HepG2 (cell line): Measurements from ENCODE around the gene ASIC3. TPM values are rescaled to one million over a fixed set of nuclear protein-coding genes. Genes with fewer than 3 reads are reported as not detected.

Experiments used
- ATAC-seq: fragments of 200-7000 bp; cut with Tn5 transposase; 3 replicates; pipeline ENCODE4 v1.9.1; 2020; ENCODE audit warnings: mild to moderate bottlenecking, moderate library complexity
- BruUV-seq: library from RNA; stranded (reverse); fragments of 400-500 nt; replicated peaks from 2 replicates; lab custom pipeline; 2021; lab: Mats Ljungman, UMichigan
- CTCF ChIA-PET: fragments of 300-600 bp; formaldehyde crosslinking; extraction: SDS; loops from one replicate; lab custom pipeline; 2021; ENCODE audit warnings: low total read pairs, inconsistent platforms, low intra/inter-chr PET ratio; lab: Yijun Ruan, JAX
- POLR2A ChIA-PET: fragments of 350-600 bp; sonication (Branson Sonifier 250); formaldehyde crosslinking; loops from one replicate; lab custom pipeline; 2020; ENCODE audit warnings: antibody characterized with exemption, inconsistent platforms; lab: Yijun Ruan, JAX
- DNase-seq: peaks from one replicate; pipeline ENCODE4 v3.0.0-alpha.2; 2015; ENCODE audit warnings: low spot score
- FAIRE-seq: peaks from 3 replicates; lab custom pipeline; 2011; peaks lifted over from hg19 to GRCh38; lab: Jason Lieb, UNC
- H2AFZ ChIP-seq: one replicate; pipeline ENCODE4 v1.6.1; 2011; ENCODE audit warnings: low read length, inconsistent platforms
- H3K27ac ChIP-seq: fragments of 300-600 bp; 3 replicates; pipeline ENCODE4 v1.8.0; 2011; ENCODE audit warnings: mixed run types, mild to moderate bottlenecking, mixed read lengths, low read length, inconsistent platforms; ENCODE audit not compliant: insufficient read depth; ENCODE audit errors: extremely low read length
- H3K27me3 ChIP-seq, 2 experiments: fragments of 200-600 bp in 1 of 2; 2 replicates in 1 of 2; 3 replicates in 1 of 2; pipeline versions ENCODE4 v1.6.0 to v1.8.0; 2011; ENCODE audit warnings: low read length in 2 of 2, mild to moderate bottlenecking in 2 of 2, moderate library complexity in 2 of 2, inconsistent platforms in 1 of 2; ENCODE audit not compliant: insufficient read depth in 2 of 2, control insufficient read depth in 1 of 2
- H3K36me3 ChIP-seq, 2 experiments: fragments of 200-600 bp in 1 of 2; replicated peaks in 1 of 2; 2 replicates in 1 of 2; 3 replicates in 1 of 2; pipeline versions ENCODE4 v1.5.1 to v1.8.0; 2011; ENCODE audit warnings: low read length in 2 of 2, inconsistent platforms in 1 of 2; ENCODE audit not compliant: insufficient read depth in 2 of 2, control insufficient read depth in 1 of 2
- H3K4me1 ChIP-seq: 2 replicates; pipeline ENCODE4 v1.5.1; 2012; ENCODE audit warnings: low read length, inconsistent platforms; ENCODE audit not compliant: insufficient read depth
- H3K4me2 ChIP-seq: 2 replicates; pipeline ENCODE4 v1.6.0; 2011; ENCODE audit warnings: low read depth, low read length, inconsistent platforms
- H3K4me3 ChIP-seq, 3 experiments: fragments of 200-600 bp in 1 of 3; sonication (generic), shearing (Covaris generic) in 1 of 3; replicated peaks in 1 of 3; 2 replicates each; pipeline ENCODE4 v1.5.1; 2011 to 2016; ENCODE audit warnings: low read length in 3 of 3, inconsistent platforms in 2 of 3, low read depth in 2 of 3, mild to moderate bottlenecking in 2 of 3, control low read depth in 1 of 3, mixed read lengths in 1 of 3; ENCODE audit not compliant: insufficient read depth in 1 of 3
- H3K79me2 ChIP-seq: one replicate; pipeline ENCODE4 v1.6.1; 2011; ENCODE audit warnings: low read length, inconsistent platforms; ENCODE audit not compliant: insufficient read depth
- H3K9ac ChIP-seq: 2 replicates; pipeline ENCODE4 v1.6.0; 2011; ENCODE audit warnings: mild to moderate bottlenecking, low read depth, low read length, inconsistent platforms; ENCODE audit not compliant: insufficient read depth
- H3K9me3 ChIP-seq: 2 replicates; pipeline ENCODE4 v1.5.1; 2012; ENCODE audit warnings: mild to moderate bottlenecking, low read length
- H4K20me1 ChIP-seq: 2 replicates; pipeline ENCODE4 v1.6.0; 2011; ENCODE audit warnings: inconsistent platforms, mild to moderate bottlenecking, low read length, moderate library complexity; ENCODE audit not compliant: insufficient read depth
- ATF7 ChIP-seq, 2 experiments: fragments of 450-650 bp in 1 of 2; sonication (generic) in 1 of 2; formaldehyde crosslinking in 1 of 2; IDR thresholded peaks; 2 replicates each; pipeline versions ENCODE4 v1.4.0 to v1.6.1; 2016 to 2020; ENCODE audit warnings: antibody characterized with exemption in 1 of 2, mild to moderate bottlenecking in 1 of 2, missing genetic modification reagents in 1 of 2
- whole genome bisulfite sequencing: methylation state at CpG from one replicate; pipeline ENCODE4 v1.1.6; 2017; ENCODE audit warnings: low lambda C conversion rate; 5-methylcytosine and 5-hydroxymethylcytosine counted together
- in situ Hi-C: cut with HindIII; loops from 2 replicates; pipeline ENCODE4 v1.10.0; 2017; ENCODE audit warnings: low pct_unique_long_range_greater_than_20kb; ENCODE audit not compliant: extremely low pct_ligation_motif_present
- intact Hi-C: fragments of 100-400 bp; cut with micrococcal nuclease; formaldehyde crosslinking; loops from one replicate; pipeline ENCODE4 v1.10.0; 2022; ENCODE audit not compliant: unreplicated experiment
- polyA plus RNA-seq, 8 experiments: library from polyadenylated mRNA; depleted of rRNA in 3 of 8; stranded (reverse) in 7 of 8; unstranded in 1 of 8; fragments of >200 nt; fragmentation: Illumina TruSeq in 4 of 8; extraction: Trizol in 4 of 8; gene quantifications; 2 replicates each; pipeline versions ENCODE4 v1.2.1 to v1.2.3, GENCODE V29; 2011 to 2016; ENCODE audit warnings: low read depth in 4 of 8, missing spikeins in 1 of 8, mixed read lengths in 1 of 8; ENCODE audit not compliant: insufficient read depth in 1 of 8
- total RNA-seq, 5 experiments: library from RNA; depleted of rRNA; stranded (reverse); fragments of >200 nt; fragmentation: Illumina TruSeq; extraction: Trizol; gene quantifications; 2 replicates each; pipeline ENCODE4 v1.2.3, GENCODE V29; 2016; ENCODE audit warnings: low read depth in 1 of 5
- TF ChIP-seq, protein P1 (sequence below): IDR thresholded peaks from 2 replicates; pipeline ENCODE4 v1.6.1; 2016; ENCODE audit warnings: missing genetic modification reagents, missing compliant biosample characterization
- TF ChIP-seq, protein P2 (sequence below): sonication (generic); formaldehyde crosslinking; IDR thresholded peaks from 2 replicates; pipeline ENCODE4 v1.4.0; 2020; ENCODE audit warnings: mild to moderate bottlenecking, low read depth, missing genetic modification reagents
- TF ChIP-seq, protein P3 (sequence below): sonication (generic); formaldehyde crosslinking; IDR thresholded peaks from 2 replicates; pipeline ENCODE4 v1.5.0; 2020; ENCODE audit warnings: mild to moderate bottlenecking, low read depth, missing genetic modification reagents, borderline replicate concordance
- TF ChIP-seq, protein P4 (sequence below): IDR thresholded peaks from 2 replicates; pipeline ENCODE4 v1.6.1; 2016; ENCODE audit warnings: low read depth, missing genetic modification reagents, missing compliant biosample characterization

ASIC3 gene
- total and polyA plus RNA-seq, 2 of the 13 experiments (the other 11 are each of a cell fraction or from before 2014, with no cell fraction given): 0.51 TPM; not detected in 1

DNA sequence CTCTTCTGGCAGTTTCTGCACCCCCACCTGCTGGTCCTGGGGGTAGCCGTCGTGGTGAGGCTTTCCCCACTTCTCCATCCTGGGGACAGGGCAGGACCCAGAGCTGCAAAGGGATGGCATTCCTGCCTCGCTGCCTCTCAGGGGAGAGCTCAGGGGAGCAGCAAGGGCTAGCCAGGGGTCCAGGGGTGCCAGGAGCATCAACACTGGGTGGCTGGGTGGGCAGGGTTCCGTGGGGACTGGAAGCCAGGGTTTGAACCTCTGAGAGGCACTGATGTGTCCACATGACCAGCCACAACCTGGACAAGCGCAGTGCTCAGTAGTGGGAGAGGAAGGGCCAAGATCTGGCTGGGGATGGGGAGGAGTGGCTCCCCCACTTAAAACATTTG lies 14.5 kb upstream of the ASIC3 start:
- H3K4me1 ChIP-seq: peaks cover 13% of the 10 kb centered on the region
- no peak overlapping the region for H3K27ac ChIP-seq
- no peaks in the 10 kb centered on the region for H3K9me3 ChIP-seq
- intact Hi-C loops (no loop called here), in situ Hi-C loops (no loop called here)
- no peak for DNase-seq
- no peak overlapping the region for H3K9ac ChIP-seq
- H3K27me3 ChIP-seq: no peaks in the 10 kb centered on the region
- FAIRE-seq: no peak
- no peak overlapping the region for H2AFZ ChIP-seq
- no peaks in the 10 kb centered on the region for H3K79me2 ChIP-seq
- no TSS peak for BruUV-seq
- ChIA-PET POLR2A (no interaction called here), CTCF (no interaction called here)
- H3K4me2 ChIP-seq: no peak overlapping the region
- H3K36me3 ChIP-seq: no peaks in the 10 kb centered on the region
- no peak overlapping the region for H3K4me3 ChIP-seq
- no peak for ATAC-seq
- H4K20me1 ChIP-seq: no peaks in the 10 kb centered on the region
- WGBS: 88% methylated on average over 3 of the region's 5 CpGs
- TF ChIP-seq, protein P1, sequence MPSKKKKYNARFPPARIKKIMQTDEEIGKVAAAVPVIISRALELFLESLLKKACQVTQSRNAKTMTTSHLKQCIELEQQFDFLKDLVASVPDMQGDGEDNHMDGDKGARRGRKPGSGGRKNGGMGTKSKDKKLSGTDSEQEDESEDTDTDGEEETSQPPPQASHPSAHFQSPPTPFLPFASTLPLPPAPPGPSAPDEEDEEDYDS (CRISPR knock-in tag): no peak
- TF ChIP-seq, protein P2, sequence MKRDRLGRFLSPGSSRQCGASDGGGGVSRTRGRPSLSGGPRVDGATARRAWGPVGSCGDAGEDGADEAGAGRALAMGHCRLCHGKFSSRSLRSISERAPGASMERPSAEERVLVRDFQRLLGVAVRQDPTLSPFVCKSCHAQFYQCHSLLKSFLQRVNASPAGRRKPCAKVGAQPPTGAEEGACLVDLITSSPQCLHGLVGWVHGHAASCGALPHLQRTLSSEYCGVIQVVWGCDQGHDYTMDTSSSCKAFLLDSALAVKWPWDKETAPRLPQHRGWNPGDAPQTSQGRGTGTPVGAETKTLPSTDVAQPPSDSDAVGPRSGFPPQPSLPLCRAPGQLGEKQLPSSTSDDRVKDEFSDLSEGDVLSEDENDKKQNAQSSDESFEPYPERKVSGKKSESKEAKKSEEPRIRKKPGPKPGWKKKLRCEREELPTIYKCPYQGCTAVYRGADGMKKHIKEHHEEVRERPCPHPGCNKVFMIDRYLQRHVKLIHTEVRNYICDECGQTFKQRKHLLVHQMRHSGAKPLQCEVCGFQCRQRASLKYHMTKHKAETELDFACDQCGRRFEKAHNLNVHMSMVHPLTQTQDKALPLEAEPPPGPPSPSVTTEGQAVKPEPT (CRISPR knock-in tag): no peak
- TF ChIP-seq, protein P3, sequence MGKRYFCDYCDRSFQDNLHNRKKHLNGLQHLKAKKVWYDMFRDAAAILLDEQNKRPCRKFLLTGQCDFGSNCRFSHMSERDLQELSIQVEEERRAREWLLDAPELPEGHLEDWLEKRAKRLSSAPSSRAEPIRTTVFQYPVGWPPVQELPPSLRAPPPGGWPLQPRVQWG (CRISPR knock-in tag): no peak
- TF ChIP-seq, protein P4, sequence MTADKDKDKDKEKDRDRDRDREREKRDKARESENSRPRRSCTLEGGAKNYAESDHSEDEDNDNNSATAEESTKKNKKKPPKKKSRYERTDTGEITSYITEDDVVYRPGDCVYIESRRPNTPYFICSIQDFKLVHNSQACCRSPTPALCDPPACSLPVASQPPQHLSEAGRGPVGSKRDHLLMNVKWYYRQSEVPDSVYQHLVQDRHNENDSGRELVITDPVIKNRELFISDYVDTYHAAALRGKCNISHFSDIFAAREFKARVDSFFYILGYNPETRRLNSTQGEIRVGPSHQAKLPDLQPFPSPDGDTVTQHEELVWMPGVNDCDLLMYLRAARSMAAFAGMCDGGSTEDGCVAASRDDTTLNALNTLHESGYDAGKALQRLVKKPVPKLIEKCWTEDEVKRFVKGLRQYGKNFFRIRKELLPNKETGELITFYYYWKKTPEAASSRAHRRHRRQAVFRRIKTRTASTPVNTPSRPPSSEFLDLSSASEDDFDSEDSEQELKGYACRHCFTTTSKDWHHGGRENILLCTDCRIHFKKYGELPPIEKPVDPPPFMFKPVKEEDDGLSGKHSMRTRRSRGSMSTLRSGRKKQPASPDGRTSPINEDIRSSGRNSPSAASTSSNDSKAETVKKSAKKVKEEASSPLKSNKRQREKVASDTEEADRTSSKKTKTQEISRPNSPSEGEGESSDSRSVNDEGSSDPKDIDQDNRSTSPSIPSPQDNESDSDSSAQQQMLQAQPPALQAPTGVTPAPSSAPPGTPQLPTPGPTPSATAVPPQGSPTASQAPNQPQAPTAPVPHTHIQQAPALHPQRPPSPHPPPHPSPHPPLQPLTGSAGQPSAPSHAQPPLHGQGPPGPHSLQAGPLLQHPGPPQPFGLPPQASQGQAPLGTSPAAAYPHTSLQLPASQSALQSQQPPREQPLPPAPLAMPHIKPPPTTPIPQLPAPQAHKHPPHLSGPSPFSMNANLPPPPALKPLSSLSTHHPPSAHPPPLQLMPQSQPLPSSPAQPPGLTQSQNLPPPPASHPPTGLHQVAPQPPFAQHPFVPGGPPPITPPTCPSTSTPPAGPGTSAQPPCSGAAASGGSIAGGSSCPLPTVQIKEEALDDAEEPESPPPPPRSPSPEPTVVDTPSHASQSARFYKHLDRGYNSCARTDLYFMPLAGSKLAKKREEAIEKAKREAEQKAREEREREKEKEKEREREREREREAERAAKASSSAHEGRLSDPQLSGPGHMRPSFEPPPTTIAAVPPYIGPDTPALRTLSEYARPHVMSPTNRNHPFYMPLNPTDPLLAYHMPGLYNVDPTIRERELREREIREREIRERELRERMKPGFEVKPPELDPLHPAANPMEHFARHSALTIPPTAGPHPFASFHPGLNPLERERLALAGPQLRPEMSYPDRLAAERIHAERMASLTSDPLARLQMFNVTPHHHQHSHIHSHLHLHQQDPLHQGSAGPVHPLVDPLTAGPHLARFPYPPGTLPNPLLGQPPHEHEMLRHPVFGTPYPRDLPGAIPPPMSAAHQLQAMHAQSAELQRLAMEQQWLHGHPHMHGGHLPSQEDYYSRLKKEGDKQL (CRISPR knock-in tag): no peak
- TF ChIP-seq ATF7 (IDR thresholded peaks at IDR 0.05) (no peak), ATF7 (CRISPR knock-in tag; IDR thresholded peaks at IDR 0.05) (no peak)
